HG03064 (cell line): ENCODE measurements around the gene SUGCT.

Experiments used
- ATAC-seq: cut with Tn5 transposase; IDR thresholded peaks from one replicate; pipeline ENCODE4 v1.9.1; 2021; ENCODE audit warnings: low read depth; ENCODE audit not compliant: unreplicated experiment

SUGCT gene

DNA sequence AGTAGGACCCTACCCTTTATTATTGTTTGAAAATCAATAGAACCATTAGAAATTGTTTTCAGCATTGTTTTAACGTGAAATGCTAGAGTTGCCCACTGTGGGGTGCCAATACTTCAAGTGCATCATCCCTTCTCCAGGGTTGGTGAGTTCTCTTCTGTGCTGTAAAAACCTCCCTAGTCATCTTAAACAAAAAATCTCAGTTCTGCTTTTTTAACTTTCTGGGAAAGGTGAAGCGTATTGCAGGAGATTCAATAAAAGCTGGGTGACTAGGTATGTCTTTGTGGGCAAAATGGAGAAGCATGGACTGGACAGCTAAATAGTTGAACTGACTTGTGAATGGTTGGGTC, 699.1 kb downstream of the SUGCT start:
- no peak for ATAC-seq

DNA sequence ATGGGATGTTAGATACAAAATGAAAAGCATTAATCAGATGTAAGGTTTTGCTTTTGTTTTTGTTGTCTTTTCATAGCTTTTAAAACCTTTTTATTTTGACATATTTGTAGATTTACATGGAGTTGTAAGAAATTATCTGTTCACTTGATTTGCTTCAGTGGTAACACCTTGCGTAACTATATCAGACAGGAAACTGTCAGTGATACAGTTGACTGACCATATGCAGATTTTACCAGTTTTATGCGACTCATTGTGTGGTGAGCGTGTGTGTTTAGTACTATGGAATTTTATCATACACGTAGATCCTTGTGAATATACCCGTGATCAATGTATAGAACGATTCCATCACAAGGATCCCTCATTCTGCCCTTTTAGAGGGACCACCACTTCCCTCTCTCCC, 701.4 kb downstream of the SUGCT start:
- ATAC-seq, result no peak

DNA sequence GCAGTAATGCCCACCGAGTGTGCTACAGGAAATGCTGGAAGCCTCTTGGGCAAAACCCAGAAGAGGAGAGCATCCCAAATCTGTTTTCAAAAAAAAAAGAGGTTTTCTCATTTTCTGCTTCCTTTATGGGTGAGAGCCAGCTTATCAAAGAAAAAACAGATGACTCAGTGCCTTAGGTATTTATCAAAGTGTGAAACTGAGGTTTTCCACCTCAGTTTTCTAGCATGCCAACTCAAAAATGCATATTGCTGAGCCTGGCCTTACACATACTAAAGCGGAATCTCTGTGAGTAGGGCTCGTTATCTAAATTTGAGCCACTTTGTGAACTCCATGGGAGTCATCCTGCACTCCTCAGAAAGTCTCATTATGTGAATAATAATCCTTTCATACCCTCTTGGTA, 705.1 kb downstream of the SUGCT start:
- no peak for ATAC-seq

DNA sequence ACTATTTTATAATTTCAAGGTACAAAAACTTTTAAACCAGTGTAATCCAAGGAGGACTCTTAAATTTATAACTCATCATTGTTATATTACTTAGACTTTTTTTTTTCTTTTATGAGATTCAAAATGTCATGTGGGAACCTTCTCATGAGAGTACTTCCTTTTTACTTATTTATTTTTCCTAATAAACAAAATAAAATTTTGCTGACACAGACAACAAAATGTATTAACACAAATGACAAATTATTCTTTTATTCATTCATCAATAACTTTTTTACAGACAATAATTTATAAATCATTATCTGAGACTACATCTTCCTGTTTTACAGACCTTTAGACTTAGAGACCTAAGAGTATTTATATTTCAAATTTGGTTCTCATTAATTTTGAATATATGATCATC, 706.2 kb downstream of the SUGCT start:
- no peak for ATAC-seq

DNA sequence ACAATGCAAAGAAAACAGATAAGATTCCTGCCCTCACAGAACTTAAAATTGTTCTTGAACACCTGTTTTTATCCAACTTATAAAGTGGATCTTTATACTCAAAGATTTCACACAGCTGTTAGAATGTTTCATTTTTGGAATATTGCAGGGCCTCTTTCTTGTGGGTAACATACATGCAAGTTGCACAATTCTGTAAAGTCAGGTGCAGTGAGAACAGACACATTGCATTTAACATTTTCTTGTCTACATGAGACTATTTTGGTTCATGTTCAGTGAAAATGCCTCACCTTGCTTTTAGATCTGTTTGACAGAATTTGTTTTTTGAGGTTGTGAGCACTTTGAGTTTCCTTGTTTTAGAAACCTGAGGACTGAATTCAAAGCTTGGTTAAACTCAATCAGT, 707.8 kb downstream of the SUGCT start:
- no peak for ATAC-seq

DNA sequence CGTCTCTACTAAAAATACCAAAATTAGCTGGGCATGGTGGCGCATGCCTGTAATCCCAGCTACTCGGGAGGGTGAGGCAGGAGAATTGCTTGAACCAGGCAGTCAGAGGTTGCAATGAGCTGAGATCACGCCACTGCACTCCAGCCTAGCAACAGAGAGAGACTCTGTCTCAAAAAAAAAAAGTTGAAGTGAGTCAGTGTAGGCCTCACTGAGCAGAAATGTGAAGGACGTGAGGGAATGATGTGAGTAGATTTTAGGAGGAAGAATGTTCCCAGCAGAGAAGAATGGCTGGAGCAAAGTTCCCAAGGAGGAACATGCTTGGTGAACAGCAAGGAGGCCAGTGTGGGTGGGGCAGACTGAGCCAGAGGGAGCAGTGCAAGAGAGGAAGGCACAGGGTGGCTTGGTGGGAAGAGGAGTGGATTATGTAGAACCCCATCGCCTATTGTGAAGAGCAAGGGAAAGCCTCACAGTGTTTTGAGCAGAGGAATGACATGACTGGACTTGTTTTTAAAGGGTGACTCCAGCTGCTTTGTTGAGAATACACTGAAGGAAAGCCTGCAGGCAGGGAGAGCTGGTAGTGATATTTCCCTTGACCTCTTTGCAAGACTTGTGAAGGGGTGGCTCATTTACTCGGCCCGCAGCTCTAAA, 708.7 kb downstream of the SUGCT start:
- ATAC-seq, result no peak

DNA sequence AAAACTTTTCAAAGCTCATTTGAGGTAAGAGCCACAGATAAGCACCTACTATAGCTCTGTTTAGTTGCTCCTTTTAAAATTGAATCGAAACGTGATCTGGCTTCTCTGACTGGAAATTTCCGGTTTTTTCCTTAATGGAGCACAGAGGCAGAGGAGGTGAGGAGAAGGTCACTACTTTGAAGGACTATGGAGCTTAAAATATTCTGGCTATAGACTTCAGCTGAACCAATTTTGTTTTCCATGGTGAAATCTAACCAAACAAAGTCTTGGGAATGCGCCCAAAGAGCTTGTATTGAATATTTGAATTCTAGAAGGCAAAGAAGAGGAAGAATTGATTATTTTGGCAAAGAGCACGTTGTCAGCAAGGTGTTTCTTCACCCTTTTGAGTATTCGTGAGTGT, 711.1 kb downstream of the SUGCT start:
- ATAC-seq, result no peak

DNA sequence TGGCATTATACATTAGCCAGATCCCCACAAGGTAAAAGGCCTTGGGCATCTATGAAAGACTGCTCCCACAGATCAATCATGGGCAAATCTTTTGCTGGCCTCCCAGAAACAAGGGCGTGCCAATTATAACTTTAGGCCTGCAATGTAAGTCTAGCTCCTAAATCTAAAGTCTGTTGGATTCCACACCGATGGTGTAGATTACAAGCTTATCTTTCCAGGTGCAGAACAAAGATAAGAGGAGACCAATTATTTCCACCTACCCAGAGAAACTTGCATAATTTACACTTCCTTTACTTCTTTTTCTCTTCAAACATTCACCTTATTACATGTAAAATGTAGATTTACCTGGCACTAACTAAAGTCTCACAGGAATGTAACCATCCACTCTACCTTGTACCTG, 713.1 kb downstream of the SUGCT start:
- no peak for ATAC-seq

DNA sequence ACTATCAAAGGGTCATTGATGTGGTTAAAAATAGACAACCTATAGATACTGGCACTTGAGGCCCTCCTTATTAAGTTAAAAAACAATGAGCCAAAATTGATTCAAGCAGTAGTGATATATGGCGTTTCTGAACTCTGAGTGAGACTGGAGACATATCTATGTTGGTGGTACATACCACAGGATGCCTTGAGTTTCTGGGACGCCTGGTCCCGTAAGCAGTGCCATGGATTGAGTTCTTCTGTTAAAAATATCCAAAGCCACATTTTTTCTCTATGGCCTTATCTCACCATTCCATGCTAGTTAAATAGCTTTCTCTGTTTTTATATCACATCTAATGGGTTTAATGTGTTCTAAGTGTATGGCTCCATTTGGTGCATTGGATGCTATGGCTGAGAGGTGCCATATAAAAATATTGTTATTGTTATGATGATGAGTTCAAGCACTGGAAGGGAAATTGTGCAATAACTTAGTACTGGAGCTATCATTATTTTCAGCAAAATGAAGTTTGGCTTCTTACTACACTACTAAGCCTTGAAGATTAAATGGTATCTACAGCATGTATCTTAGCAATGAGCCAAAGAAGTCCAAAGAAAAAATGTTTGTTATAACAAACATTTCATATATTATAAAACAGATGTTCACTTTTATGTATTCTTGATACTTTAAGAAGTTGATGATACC, 713.9 kb downstream of the SUGCT start:
- ATAC-seq, result no peak

DNA sequence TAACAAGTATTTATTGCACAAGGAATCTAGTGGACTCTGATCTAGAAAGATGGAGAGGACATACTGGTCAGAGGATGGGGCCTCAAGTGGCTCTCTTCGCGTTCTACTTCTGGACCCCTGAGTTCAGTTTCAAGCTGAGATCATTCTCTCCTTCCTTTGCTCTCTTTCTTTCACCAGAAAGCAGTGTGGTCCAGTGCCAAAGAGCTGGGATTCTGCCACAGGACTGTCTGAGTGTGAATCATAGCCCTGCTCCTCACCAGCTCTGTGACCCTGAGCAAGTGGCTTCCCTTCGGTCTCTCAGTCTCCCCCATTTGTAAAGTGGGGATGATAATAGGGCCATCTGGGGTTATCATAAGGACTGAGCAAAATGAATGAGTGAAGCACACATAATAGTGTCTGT, 715.2 kb downstream of the SUGCT start:
- no peak for ATAC-seq

DNA sequence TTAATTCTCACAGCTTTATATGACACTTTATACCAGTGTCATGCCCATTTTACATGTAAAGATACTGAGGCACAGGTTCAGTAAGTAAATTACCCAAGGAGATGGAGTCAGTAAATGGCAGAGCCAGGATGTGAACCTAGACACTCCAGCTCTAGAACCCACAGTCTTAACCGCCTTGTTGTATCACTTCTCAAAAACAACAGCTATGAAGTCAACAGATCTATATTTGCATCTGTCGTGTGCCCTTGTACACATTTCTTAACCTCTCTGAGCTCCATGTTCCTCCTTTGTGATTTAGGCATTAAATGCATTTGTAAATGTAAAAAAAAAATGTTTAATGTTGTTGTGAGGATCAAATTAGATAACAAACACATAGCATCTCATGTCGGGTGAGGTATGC, 716.2 kb downstream of the SUGCT start:
- no peak for ATAC-seq

DNA sequence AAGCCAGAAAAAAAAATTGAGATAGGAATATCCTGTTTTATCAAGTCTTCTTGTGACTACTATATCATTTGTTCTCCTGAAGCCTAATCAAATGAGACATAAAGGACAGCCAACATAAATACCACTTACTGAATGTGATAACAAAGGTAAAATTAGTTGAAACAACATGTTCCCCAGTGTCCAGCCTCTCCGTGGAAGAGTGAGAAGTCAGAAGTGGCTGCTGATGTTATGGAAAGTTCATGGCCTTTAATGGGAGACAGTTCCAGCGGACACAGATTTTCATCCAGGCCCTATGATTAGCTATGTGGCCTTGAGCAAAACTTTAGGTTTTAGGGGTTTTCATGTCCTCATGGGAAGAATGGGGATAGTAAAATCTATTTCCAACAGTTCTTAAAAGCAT, 724.3 kb downstream of the SUGCT start:
- ATAC-seq, result no peak

DNA sequence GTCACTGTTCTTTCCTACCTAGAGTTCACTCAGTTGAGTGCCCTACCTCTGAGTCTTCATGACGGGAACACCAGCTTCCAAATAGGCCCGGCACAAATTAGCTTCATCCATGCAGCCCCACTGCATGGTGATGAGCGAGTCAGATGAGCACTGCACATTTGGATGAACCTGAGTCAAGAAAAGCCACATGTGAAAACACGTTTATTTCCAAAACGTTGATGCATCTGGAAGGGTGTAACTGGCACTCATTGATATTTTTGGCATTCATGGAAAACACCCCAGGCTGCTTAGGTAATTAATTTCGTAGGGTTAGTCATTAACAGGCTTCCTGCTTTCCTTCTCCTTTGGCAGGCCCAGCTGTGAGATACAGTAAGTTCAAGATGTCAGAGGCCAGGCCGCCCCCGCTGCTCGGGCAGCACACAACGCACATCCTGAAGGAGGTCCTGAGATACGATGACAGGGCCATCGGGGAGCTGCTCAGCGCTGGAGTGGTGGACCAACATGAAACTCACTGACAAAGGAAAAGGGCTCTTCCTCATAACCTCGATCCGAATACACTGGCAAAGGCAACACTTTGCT, 725.2 kb downstream of the SUGCT start:
- no peak for ATAC-seq

DNA sequence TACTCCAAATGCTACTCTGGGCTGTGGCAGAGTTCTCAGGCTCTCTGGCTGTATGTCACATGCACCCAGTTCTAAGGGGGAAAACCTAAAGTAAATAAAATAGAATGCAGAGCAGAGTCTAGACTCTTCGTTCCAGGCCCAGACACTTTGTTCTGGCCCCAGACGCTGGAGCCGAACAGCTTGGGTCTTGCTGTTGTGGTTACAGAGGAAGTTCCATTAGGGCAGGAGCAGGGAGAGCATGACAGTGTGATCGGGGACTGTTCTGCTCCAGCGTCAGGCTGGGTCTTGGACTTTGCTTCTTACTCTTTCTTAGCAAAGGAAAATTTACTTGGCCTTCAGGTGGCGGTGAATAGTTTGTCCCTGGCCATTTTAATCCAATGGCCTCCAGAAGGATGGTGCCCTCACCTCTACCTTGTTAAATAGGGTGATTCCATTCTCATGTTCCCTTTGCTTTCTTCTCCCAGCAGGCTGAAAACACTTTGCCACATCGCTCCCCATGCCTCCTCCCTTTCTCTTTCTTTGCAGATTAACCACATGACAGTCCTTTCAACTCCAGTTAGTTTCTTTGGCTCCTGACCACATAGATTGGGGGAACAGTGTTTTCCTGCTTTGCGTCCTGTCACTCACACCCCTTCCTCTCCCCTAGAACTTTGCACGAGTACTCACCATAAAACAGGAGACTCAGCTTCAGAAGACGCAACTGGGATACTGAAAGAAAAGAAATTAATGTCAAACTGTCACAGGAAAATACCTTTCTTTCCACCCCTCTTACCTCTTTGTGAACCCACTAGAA, 730.8 kb downstream of the SUGCT start:
- no peak for ATAC-seq

DNA sequence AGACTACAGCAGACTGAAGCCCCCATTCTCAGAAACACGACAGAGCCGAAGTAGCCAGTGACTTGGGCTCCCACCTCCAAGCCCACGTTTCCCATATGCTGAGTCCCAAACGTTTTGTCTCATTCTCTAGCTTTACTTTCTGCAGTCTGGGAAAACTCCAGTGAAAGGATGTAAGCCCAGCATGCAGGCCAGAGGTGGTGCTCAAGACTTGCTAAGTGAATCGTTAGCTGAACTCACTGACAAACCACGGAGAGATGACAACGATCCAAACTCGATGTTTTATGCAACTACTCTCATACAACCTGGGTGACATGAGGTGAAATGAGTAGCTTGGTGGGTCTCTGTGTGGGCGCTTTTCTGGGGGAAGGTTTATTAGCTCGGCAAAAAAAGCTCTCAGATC, 731.8 kb downstream of the SUGCT start:
- no peak for ATAC-seq

DNA sequence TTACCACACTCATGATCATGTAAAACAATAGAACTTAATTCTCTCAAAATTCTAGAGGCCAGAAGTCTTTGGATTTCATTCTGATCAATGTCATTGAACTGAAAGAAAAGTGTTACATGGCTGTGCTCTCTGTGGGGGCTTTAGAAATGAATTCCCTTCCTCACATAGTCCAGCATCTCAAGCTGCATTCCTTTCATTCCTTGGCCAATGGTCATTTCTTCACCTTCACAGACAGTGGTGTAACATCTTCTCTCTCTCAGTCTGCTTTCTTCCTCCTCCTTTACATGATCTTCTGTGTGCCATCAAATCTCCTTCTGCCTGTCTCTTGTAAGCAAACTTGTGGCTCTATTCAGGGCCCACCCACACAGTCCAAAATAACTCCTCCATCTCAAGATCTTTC, 735.3 kb downstream of the SUGCT start:
- no peak for ATAC-seq

DNA sequence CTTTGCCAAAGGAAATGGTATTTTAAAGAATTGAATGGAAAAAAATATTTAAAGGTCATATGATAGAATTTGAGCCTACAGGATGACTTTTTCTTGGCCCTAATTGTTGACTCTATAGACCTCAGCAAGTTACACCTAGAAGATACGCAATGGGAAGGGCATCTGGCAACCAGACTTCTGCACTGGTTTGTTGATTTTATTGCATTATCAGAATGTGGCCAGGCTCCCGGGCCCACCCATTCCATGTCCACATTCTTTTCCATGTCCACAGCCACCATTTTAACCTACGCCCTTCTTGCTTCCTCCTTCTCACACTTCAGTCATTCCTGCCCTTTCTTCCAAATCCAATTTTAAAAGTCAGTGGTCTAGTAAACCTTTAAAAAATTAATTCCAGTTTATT, 738.4 kb downstream of the SUGCT start:
- no peak for ATAC-seq

DNA sequence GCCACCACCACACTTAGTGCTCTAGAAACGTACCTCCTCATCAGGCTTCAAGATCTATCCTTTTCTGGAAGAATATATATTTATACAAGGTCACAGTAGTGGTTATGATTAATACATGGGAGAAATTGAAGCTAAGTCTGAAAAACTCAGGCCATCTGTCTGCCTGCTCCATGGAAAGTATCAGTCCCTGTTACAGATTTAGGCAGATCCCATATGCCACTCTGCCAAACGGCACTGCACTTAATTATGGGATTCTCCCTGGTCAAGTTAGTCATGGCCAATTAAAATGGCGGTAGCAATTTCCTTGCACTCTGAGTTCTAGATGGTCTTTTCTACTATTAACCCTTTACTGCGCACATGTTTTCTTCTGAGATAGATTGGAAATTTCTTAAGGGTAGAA, 740.0 kb downstream of the SUGCT start:
- no peak for ATAC-seq

DNA sequence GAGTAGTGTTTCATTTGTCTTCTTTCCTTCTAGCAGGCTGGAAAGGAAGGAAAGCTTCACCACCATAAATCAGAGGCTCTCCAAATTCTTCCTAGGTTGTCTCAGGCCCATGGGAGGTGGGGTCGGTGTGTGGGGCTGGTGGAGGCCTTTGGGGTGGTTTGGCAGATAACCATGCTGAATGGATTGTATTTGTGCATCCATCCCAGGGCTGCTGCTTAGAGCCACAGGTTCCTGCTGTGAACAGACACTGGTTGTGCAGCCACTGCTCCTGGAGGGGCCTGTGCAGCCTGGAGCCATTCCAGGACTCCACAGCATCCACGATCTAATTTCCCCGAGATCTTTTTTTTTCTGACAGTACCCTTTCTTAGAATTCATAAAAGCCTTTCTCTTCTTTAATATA, 741.8 kb downstream of the SUGCT start:
- ATAC-seq, result no peak

DNA sequence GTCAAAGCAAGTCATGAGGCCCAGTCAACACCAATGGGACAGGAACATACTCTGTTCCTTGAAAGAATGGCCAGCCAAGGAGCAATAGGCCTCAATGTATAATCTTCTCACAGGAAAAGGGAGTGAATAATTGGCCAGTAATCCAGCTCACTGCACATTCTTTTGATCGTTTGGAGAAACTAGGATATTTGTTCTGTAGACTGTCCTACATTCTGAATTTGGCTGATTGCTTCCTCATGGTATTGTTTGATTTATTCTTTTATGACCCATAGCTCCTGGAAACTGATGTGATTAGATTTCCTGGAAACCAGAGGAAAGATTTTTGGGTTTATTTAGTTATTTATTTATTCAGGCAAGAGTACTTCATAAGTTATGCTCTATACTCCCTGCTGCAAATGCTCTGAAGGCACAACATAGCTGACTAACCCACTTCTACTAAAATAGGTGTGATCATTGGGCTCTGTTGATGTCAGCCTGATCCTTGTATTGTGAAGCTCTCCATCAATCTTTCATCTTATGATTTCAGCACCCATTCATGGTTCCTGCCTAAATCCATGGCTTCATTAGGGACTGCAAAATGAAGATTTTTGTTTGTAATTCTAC, 745.2 kb downstream of the SUGCT start:
- no peak for ATAC-seq

DNA sequence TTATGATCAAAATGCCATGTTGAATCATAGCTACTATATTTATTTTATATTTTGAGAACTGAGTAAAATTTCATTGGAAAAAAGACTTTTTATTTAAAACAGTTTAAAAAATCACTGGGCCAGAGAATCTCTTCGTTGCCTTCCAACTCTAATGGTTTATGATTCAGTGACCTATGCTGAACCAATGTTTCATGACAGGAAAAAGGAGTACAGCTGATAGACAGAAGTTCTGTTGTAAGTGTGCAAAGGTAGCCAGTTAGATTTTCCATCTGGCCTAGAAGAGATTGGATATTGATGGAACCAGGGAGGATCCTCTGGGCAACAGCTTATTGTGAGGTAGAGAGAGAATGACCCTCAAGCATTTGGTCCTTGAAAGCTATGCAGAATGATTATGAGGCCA, 745.8 kb downstream of the SUGCT start:
- no peak for ATAC-seq
